Dermis lymphatic vessel endothelial cell (primary cell): ENCODE results near the gene TMEM164. TPM values are rescaled to one million over a fixed set of nuclear protein-coding genes. Genes with fewer than 3 reads are reported as not detected.

Experiments used
- total RNA-seq: library from RNA; depleted of rRNA; stranded (reverse); fragments of >200 nt; gene quantifications from 2 replicates; pipeline ENCODE4 v1.2.1, GENCODE V29; 2014

TMEM164 gene
- 12.2 and 17.6 TPM in 2 replicates for total RNA-seq

DNA sequence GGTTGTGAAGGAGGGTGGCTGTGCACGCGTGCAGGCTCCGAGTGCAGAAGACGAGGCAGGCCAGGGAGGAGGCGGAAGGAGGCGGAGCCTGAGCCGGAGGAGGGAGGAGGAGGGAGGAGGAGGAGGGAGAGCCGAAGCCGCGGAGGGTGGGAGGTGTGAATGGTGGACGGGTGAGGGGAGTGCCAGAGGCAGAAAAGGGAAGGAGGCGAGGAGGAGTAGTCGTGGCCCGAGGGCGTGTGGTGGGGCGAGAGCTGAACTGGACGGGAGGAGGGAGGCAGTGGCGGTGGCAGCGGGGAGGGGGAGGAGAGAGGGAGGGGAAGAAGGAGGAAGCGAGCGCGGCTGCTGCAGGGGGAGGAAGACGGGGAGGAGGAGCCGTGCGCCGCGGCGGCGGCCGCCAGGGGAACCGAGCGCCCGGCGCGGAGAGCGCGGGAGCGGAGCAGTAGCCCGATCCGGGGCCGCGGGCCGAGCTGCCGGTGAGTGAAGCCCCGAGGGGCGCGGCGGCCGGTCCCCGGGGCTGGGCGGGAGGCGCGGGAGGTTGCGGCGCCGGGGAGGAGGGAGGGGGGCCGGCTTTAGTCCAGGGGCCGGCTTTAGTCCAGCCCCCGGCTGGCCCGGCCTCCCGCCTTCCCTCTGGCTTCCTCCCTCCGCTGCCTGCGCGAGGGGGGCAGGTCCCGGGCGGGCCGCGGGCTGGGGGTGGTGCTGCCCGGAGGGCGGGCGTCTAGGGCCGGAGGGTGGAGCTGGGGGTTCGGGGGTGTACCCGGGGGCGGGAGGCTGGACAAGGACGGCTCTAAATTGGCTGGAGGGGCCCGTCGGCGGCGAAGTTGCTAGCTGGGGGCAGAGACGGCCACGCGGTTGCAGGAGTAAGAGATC lies at the start of gene TMEM164:
Gene TMEM164 (plus strand): TSS at position 815 of the 867 bp plus-strand sequence. CDS start 661 bp downstream, outside the sequence.

